WTC11 (cell line): ENCODE measurements around the gene FIS1. TPM values are rescaled to one million over a fixed set of nuclear protein-coding genes. Genes with fewer than 3 reads are reported as not detected.
A peak's percentile ranks its signal among the peaks of the same experiment; 100 is the strongest.

Experiments used
- ATAC-seq: fragments of 200-7000 bp; cut with Tn5 transposase; 2 replicates; pipeline ENCODE4 v1.10.0; 2021; ENCODE audit warnings: mild to moderate bottlenecking, moderate library complexity
- CTCF ChIA-PET: fragments of 300-600 bp; sonication (Branson Sonifier 250); formaldehyde crosslinking; loops from one replicate; lab custom pipeline; 2021; ENCODE audit warnings: antibody characterized with exemption; lab: Charles Lee
- POLR2A ChIA-PET: fragments of 350-600 bp; sonication (Branson Sonifier 250); formaldehyde crosslinking; loops from one replicate; lab custom pipeline; 2021; ENCODE audit warnings: antibody characterized with exemption; lab: Charles Lee
- DNase-seq: peaks from one replicate; pipeline ENCODE4 v3.0.0; 2021; ENCODE audit warnings: low spot score
- H3K27ac Mint-ChIP-seq: 2 replicates; pipeline ENCODE4 v1.8.0; 2021; ENCODE audit warnings: mixed read lengths
- H3K27me3 Mint-ChIP-seq: 2 replicates; pipeline ENCODE4 v1.8.0; 2021; ENCODE audit warnings: low read depth, mild to moderate bottlenecking, moderate library complexity, mixed read lengths
- H3K36me3 Mint-ChIP-seq: 2 replicates; pipeline ENCODE4 v1.8.0; 2021; ENCODE audit warnings: mixed read lengths
- H3K4me1 Mint-ChIP-seq: 2 replicates; pipeline ENCODE4 v1.8.0; 2022; ENCODE audit warnings: mixed read lengths
- H3K4me3 Mint-ChIP-seq: 2 replicates; pipeline ENCODE4 v1.8.0; 2021; ENCODE audit warnings: mild to moderate bottlenecking, moderate library complexity, mixed read lengths
- H3K9me3 Mint-ChIP-seq: 2 replicates; pipeline ENCODE4 v1.8.0; 2021; ENCODE audit warnings: mixed read lengths
- ETV6 ChIP-seq: sonication (generic); formaldehyde crosslinking; IDR thresholded peaks from 2 replicates; pipeline ENCODE4 v1.8.1; 2022; ENCODE audit warnings: mild to moderate bottlenecking, missing genetic modification reagents
- IRF2 ChIP-seq: sonication (generic); formaldehyde crosslinking; IDR thresholded peaks from 2 replicates; pipeline ENCODE4 v1.8.0; 2022; ENCODE audit warnings: low read depth, missing genetic modification reagents, borderline replicate concordance
- MXD4 ChIP-seq: fragments of 250-450 bp; sonication (Bioruptor Pico); IDR thresholded peaks from 2 replicates; pipeline ENCODE4 v1.8.0; 2021; ENCODE audit warnings: mild to moderate bottlenecking, moderate library complexity, borderline replicate concordance
- NR3C1 ChIP-seq: sonication (generic); formaldehyde crosslinking; conservative IDR thresholded peaks from 2 replicates; pipeline ENCODE4 v1.8.1; 2023; ENCODE audit warnings: low read depth, mild to moderate bottlenecking, missing genetic modification reagents
- SOX15 ChIP-seq: fragments of 250-450 bp; sonication (Bioruptor Pico); IDR thresholded peaks from 2 replicates; pipeline ENCODE4 v1.9.0; 2021; ENCODE audit warnings: mild to moderate bottlenecking
- TP53 ChIP-seq: sonication (generic); formaldehyde crosslinking; IDR thresholded peaks from 2 replicates; pipeline ENCODE4 v1.8.1; 2023; ENCODE audit warnings: mild to moderate bottlenecking, missing genetic modification reagents
- ZNF219 ChIP-seq: sonication (generic); formaldehyde crosslinking; IDR thresholded peaks from 2 replicates; pipeline ENCODE4 v1.8.0; 2023; ENCODE audit warnings: missing genetic modification reagents, mild to moderate bottlenecking, borderline replicate concordance
- ZNF263 ChIP-seq: sonication (generic); formaldehyde crosslinking; IDR thresholded peaks from 2 replicates; pipeline ENCODE4 v1.8.1; 2022; ENCODE audit warnings: low read depth, mild to moderate bottlenecking, moderate library complexity, missing genetic modification reagents
- ZNF317 ChIP-seq: sonication (generic); formaldehyde crosslinking; IDR thresholded peaks from 2 replicates; pipeline ENCODE4 v1.8.1; 2023; ENCODE audit warnings: low read depth, mild to moderate bottlenecking, moderate library complexity, missing genetic modification reagents, borderline replicate concordance
- ZNF671 ChIP-seq: fragments of 250-450 bp; sonication (Bioruptor Pico); IDR thresholded peaks from 2 replicates; pipeline ENCODE4 v1.8.0; 2021; ENCODE audit warnings: mild to moderate bottlenecking
- total RNA-seq: library from RNA; stranded (reverse); gene quantifications from 3 replicates; pipeline ENCODE4 v1.2.3, GENCODE V29; 2021
- TF ChIP-seq, protein P1 (sequence below): sonication (generic); formaldehyde crosslinking; IDR thresholded peaks from 2 replicates; pipeline ENCODE4 v1.8.0; 2023; ENCODE audit warnings: missing genetic modification reagents, mild to moderate bottlenecking, borderline replicate concordance
- TF ChIP-seq, protein P2 (sequence below): sonication (generic); formaldehyde crosslinking; IDR thresholded peaks from 2 replicates; pipeline ENCODE4 v1.8.0; 2022; ENCODE audit warnings: missing genetic modification reagents
- TF ChIP-seq, protein P3 (sequence below): sonication (generic); formaldehyde crosslinking; IDR thresholded peaks from 2 replicates; pipeline ENCODE4 v1.8.1; 2022; ENCODE audit warnings: mild to moderate bottlenecking, missing genetic modification reagents, moderate library complexity, borderline replicate concordance
- TF ChIP-seq, protein P4 (sequence below): sonication (generic); formaldehyde crosslinking; IDR thresholded peaks from 2 replicates; pipeline ENCODE4 v1.8.1; 2023; ENCODE audit warnings: mild to moderate bottlenecking, missing genetic modification reagents, moderate library complexity
- TF ChIP-seq, protein P5 (sequence below): fragments of 250-450 bp; sonication (Bioruptor Pico); conservative IDR thresholded peaks from 2 replicates; pipeline ENCODE4 v1.9.0; 2021; ENCODE audit warnings: mild to moderate bottlenecking

The FIS1 gene
- total RNA-seq, 1 experiment from 2014 or later: 123 TPM

DNA sequence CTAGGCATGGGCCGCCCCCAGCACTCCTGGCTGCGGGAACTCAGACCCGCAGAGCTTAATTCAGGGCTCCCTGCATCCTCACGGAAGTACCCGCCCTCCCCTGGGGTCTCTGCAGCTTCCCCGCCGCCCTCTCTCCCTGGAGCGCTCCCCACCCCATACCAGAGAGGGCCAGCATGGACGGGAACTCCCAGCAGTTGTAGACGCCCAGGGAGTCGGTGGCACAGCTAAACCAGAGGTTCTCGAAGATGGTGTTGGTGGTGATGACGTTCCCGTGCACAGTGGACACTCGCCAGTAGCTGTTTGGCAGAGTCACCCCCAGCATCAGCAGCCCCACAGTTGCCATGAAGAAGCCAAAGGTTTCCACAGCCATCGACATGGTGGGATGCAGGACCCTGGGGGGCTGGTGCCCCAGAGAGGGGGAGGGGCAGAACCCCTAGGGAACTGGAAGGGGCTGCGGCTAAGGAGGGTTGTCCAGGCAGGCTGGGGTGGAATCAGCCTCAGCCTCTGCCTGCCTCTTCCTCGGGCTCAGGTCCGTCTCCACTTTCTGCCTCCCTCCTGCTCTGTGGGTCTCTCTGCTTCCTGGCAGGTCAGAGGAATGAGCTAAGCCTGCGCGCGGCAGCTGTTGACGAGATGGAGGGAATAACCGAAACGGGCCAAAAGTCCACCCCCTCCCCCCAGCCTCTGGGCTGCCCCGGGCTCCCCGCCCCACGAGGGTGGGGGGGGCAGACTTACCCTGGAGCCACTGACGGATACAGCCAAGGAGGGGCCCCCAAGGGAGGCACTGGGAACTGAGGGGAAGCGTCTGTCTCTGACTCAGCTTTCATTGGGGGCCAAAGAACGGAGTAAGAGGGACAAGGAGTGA lies 7.4 kb downstream of the FIS1 start, which contains the start of gene CLDN15:
TSS of gene CLDN15 (minus strand) at position 597 of the 862 bp plus-strand sequence. CDS start at position 376, 221 bp downstream.
- no peak for DNase-seq
- Mint-ChIP-seq H3K36me3 (peaks cover 4% of the 10 kb centered on the region; the same call in 1 of the 2 replicates), H3K9me3 (no peaks in the 10 kb centered on the region), H3K4me1 (peaks cover 26% of the 10 kb centered on the region), H3K27ac (peak within 1 kb of the TSS; percentile 88), H3K4me3 (no peak within 1 kb of the TSS), H3K27me3 (no peaks in the 10 kb centered on the region)
- TF ChIP-seq, protein P1, sequence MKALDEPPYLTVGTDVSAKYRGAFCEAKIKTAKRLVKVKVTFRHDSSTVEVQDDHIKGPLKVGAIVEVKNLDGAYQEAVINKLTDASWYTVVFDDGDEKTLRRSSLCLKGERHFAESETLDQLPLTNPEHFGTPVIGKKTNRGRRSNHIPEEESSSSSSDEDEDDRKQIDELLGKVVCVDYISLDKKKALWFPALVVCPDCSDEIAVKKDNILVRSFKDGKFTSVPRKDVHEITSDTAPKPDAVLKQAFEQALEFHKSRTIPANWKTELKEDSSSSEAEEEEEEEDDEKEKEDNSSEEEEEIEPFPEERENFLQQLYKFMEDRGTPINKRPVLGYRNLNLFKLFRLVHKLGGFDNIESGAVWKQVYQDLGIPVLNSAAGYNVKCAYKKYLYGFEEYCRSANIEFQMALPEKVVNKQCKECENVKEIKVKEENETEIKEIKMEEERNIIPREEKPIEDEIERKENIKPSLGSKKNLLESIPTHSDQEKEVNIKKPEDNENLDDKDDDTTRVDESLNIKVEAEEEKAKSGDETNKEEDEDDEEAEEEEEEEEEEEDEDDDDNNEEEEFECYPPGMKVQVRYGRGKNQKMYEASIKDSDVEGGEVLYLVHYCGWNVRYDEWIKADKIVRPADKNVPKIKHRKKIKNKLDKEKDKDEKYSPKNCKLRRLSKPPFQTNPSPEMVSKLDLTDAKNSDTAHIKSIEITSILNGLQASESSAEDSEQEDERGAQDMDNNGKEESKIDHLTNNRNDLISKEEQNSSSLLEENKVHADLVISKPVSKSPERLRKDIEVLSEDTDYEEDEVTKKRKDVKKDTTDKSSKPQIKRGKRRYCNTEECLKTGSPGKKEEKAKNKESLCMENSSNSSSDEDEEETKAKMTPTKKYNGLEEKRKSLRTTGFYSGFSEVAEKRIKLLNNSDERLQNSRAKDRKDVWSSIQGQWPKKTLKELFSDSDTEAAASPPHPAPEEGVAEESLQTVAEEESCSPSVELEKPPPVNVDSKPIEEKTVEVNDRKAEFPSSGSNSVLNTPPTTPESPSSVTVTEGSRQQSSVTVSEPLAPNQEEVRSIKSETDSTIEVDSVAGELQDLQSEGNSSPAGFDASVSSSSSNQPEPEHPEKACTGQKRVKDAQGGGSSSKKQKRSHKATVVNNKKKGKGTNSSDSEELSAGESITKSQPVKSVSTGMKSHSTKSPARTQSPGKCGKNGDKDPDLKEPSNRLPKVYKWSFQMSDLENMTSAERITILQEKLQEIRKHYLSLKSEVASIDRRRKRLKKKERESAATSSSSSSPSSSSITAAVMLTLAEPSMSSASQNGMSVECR: no peak
- TF ChIP-seq, protein P2, sequence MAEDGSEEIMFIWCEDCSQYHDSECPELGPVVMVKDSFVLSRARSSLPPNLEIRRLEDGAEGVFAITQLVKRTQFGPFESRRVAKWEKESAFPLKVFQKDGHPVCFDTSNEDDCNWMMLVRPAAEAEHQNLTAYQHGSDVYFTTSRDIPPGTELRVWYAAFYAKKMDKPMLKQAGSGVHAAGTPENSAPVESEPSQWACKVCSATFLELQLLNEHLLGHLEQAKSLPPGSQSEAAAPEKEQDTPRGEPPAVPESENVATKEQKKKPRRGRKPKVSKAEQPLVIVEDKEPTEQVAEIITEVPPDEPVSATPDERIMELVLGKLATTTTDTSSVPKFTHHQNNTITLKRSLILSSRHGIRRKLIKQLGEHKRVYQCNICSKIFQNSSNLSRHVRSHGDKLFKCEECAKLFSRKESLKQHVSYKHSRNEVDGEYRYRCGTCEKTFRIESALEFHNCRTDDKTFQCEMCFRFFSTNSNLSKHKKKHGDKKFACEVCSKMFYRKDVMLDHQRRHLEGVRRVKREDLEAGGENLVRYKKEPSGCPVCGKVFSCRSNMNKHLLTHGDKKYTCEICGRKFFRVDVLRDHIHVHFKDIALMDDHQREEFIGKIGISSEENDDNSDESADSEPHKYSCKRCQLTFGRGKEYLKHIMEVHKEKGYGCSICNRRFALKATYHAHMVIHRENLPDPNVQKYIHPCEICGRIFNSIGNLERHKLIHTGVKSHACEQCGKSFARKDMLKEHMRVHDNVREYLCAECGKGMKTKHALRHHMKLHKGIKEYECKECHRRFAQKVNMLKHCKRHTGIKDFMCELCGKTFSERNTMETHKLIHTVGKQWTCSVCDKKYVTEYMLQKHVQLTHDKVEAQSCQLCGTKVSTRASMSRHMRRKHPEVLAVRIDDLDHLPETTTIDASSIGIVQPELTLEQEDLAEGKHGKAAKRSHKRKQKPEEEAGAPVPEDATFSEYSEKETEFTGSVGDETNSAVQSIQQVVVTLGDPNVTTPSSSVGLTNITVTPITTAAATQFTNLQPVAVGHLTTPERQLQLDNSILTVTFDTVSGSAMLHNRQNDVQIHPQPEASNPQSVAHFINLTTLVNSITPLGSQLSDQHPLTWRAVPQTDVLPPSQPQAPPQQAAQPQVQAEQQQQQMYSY (CRISPR knock-in tag): 0 out of 2 replicates have a peak, but pooled peaks have one; percentile 34
- ChIA-PET POLR2A (interaction anchor here (1.1 kb wide), 1 partner anchor 11 kb away, joined by 3 read pairs; no protein-coding TSS in a partner anchor), CTCF (interaction anchor here (1.2 to 8.0 kb wide), 9 partner anchors 20 to 96 kb away, joined by 3 to 80 read pairs (median 4); partner anchors contain the start of genes PLOD3 and ZNHIT1)
- ATAC-seq: no peak

DNA sequence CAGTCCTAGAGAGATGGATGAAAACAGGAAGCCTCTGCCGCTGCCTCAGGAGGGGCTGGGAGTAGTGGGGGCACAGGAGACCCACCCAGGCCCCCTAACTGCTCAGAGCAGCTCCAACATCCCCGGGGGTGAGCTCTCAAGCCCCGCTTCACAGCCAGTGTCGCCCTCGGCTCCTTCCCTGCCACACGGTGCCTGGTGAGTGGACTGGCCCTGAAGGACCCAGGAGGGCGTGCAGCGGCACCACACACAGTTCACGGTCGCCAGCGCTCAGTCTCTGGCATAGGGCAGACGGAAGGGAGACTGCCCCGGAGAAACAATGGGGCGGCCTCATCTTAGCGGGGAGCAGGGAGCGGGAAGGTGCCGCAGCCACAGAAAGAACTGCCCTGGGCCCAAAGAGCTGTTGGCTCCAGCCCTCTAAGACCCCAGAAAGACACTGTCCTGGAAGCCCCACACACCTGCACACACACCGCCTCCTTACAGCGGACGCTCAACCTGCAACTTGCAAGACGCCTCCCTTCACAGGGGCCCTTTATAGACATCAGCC lies 8.5 kb downstream of the FIS1 start:
- no peak overlapping the region for H3K27ac Mint-ChIP-seq
- POLR2A ChIA-PET: interaction anchor here (1.1 kb wide), 1 partner anchor 12 kb away, joined by 3 read pairs; no protein-coding TSS in a partner anchor
- TF ChIP-seq, protein P3, sequence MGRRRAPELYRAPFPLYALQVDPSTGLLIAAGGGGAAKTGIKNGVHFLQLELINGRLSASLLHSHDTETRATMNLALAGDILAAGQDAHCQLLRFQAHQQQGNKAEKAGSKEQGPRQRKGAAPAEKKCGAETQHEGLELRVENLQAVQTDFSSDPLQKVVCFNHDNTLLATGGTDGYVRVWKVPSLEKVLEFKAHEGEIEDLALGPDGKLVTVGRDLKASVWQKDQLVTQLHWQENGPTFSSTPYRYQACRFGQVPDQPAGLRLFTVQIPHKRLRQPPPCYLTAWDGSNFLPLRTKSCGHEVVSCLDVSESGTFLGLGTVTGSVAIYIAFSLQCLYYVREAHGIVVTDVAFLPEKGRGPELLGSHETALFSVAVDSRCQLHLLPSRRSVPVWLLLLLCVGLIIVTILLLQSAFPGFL (CRISPR knock-in tag): no peak
- TF ChIP-seq MXD4 (CRISPR knock-in tag) (no peak), ZNF671 (no peak), ZNF263 (CRISPR knock-in tag) (no peak), NR3C1 (CRISPR knock-in tag) (no peak), ETV6 (CRISPR knock-in tag) (no peak), ZNF317 (CRISPR knock-in tag) (no peak), SOX15 (CRISPR knock-in tag) (no peak), IRF2 (CRISPR knock-in tag) (no peak), ZNF219 (CRISPR knock-in tag) (no peak), TP53 (CRISPR knock-in tag) (no peak)
- TF ChIP-seq, protein P4, sequence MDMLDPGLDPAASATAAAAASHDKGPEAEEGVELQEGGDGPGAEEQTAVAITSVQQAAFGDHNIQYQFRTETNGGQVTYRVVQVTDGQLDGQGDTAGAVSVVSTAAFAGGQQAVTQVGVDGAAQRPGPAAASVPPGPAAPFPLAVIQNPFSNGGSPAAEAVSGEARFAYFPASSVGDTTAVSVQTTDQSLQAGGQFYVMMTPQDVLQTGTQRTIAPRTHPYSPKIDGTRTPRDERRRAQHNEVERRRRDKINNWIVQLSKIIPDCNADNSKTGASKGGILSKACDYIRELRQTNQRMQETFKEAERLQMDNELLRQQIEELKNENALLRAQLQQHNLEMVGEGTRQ: no peak
- TF ChIP-seq, protein P5, sequence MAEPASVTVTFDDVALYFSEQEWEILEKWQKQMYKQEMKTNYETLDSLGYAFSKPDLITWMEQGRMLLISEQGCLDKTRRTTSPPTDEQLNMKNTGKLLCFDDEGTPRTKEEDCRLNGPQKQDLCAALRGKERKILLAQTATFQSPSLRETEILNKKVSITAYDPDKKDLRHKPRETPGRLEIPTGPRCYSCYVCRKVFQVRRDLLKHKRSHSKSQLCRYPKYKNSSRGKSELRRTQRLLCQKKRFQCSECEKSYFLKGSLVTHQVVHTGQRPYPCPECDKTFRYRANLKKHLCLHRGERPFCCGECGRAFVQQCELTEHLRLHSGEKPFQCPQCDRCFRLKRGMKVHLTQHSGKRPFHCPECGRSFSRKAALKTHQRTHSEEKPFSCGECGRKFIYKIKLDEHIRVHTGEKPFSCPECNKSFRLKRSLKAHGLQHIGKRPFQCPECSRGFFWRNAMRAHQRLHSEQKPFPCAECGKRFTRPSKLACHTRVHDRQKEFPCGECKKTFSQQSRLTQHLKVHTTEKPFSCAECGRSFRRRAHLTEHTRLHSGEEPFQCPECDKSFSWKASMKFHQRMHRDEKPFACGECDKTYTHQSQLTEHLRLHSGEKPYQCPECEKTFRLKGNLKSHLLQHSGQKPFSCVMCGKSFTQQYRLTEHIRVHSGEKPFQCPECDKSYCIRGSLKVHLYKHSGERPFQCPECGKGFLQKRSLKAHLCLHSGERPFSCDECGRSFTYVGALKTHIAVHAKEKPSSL (CRISPR knock-in tag): no peak

More for the DNA sequence above, 8.5 kb downstream of the FIS1 start:
- Mint-ChIP-seq H3K4me1 (peaks cover 33% of the 10 kb centered on the region), H3K27me3 (no peaks in the 10 kb centered on the region), H3K36me3 (peaks cover 4% of the 10 kb centered on the region; the same call in 1 of the 2 replicates), H3K9me3 (no peaks in the 10 kb centered on the region), H3K4me3 (no peak overlapping the region)
- CTCF ChIA-PET: interaction anchor here (0.6 to 8.0 kb wide), 8 partner anchors 16 to 95 kb away, joined by 3 to 80 read pairs (median 4); no protein-coding TSS in a partner anchor
- ATAC-seq: no peak
- DNase-seq: no peak
